ENCODE data around the gene CSNK1A1.

- no peak for TF ChIP-seq EZH2 (IDR thresholded peaks at IDR 0.05)
- TF ChIP-seq MAX (IDR thresholded peaks at IDR 0.05) = no peak
- no peak for TF ChIP-seq CTCF (IDR thresholded peaks at IDR 0.05 in 2 of 3, conservative IDR thresholded peaks at IDR 0.05 in 1 of 3; ENCODE audit: borderline replicate concordance in 1 of 3, insufficient read depth in 1 of 3, low read depth in 2 of 3, low read length in 2 of 3)
- TF ChIP-seq POLR2A (IDR thresholded peaks at IDR 0.05; ENCODE audit: borderline replicate concordance, extremely low read depth, insufficient read depth, insufficient read length) = no peak
- no peak for TF ChIP-seq EZH2phosphoT487 (IDR thresholded peaks at IDR 0.05; ENCODE audit: borderline replicate concordance)
- no peak for TF ChIP-seq POLR2AphosphoS5 (IDR thresholded peaks at IDR 0.05; ENCODE audit: low read depth, low read length)
- no peak for TF ChIP-seq YY1 (IDR thresholded peaks at IDR 0.05; ENCODE audit: extremely low read depth, insufficient replicate concordance, low read depth, low read length)
- TF ChIP-seq ZFX (IDR thresholded peaks at IDR 0.05) = no peak
- TF ChIP-seq CEBPB (IDR thresholded peaks at IDR 0.05; ENCODE audit: low read depth) = no peak
- TF ChIP-seq ATF3 (IDR thresholded peaks at IDR 0.05) = no peak
- no peak for TF ChIP-seq SIN3A (IDR thresholded peaks at IDR 0.05; ENCODE audit: low read depth)
- no peak for TF ChIP-seq REST (IDR thresholded peaks at IDR 0.05; ENCODE audit: low read depth)
- TF ChIP-seq TCF7L2 (IDR thresholded peaks at IDR 0.05; ENCODE audit: borderline replicate concordance, extremely low read depth, insufficient read depth, insufficient read length) = no peak
- TF ChIP-seq FOSL1 (IDR thresholded peaks at IDR 0.05; ENCODE audit: low read depth) = no peak
These were observed 27.7 kb upstream of the CSNK1A1 start for GRCh38 chr5:149578896-149579295.
